H1 (cell line): Measurements from ENCODE around the gene CHST11. TPM values are rescaled to one million over a fixed set of nuclear protein-coding genes. Genes with fewer than 3 reads are reported as not detected.

ENCODE experiments used
- CTCF ChIA-PET: fragments of 300-600 bp; sonication (Branson Sonifier 250); formaldehyde crosslinking; loops from one replicate; lab custom pipeline; 2021; ENCODE audit not compliant: partially characterized antibody; lab: Charles Lee
- POLR2A ChIA-PET: fragments of 300-600 bp; sonication (Branson Sonifier 250); formaldehyde crosslinking; loops from one replicate; lab custom pipeline; 2021; ENCODE audit warnings: inconsistent platforms; ENCODE audit not compliant: partially characterized antibody; lab: Charles Lee
- DNase-seq, 2 experiments: peaks; one replicate each; pipeline versions ENCODE4 v3.0.0 to v3.0.0-alpha.2; 2010 to 2022; ENCODE audit warnings: low spot score in 2 of 2, low read depth in 1 of 2, mixed read lengths in 1 of 2
- FAIRE-seq: peaks from 2 replicates; lab custom pipeline; 2011; peaks lifted over from hg19 to GRCh38; lab: Jason Lieb, UNC
- H2AFZ ChIP-seq: 2 replicates; pipeline ENCODE4 v1.8.1; 2012; ENCODE audit warnings: low read length, inconsistent platforms
- H2AK5ac ChIP-seq: 2 replicates; pipeline ENCODE4 v1.6.1; 2013; ENCODE audit warnings: low read depth, low read length
- H2BK120ac ChIP-seq: replicated peaks from 2 replicates; pipeline ENCODE3; 2013; ENCODE audit warnings: low read depth, low read length, inconsistent platforms
- H2BK12ac ChIP-seq: 2 replicates; pipeline ENCODE4 v1.6.1; 2013; ENCODE audit warnings: low read depth, low read length
- H2BK15ac ChIP-seq: 2 replicates; pipeline ENCODE4 v1.6.1; 2013; ENCODE audit warnings: low read length
- H2BK20ac ChIP-seq: 2 replicates; pipeline ENCODE4 v1.6.1; 2013; ENCODE audit warnings: low read length
- H2BK5ac ChIP-seq: 2 replicates; pipeline ENCODE4 v1.6.1; 2013; ENCODE audit warnings: low read depth, low read length
- H3K14ac ChIP-seq: 2 replicates; pipeline ENCODE4 v1.6.1; 2013; ENCODE audit warnings: inconsistent platforms; ENCODE audit not compliant: insufficient read length
- H3K18ac ChIP-seq: 2 replicates; pipeline ENCODE4 v1.6.1; 2013; ENCODE audit warnings: low read length; ENCODE audit errors: extremely low read depth
- H3K23ac ChIP-seq: 2 replicates; pipeline ENCODE4 v1.6.1; 2013; ENCODE audit warnings: inconsistent platforms; ENCODE audit not compliant: insufficient read length
- H3K23me2 ChIP-seq: 2 replicates; pipeline ENCODE4 v1.6.1; 2013; ENCODE audit warnings: low read depth, low read length
- H3K27ac ChIP-seq: 2 replicates; pipeline ENCODE4 v1.6.1; 2011; ENCODE audit warnings: low read depth, low read length, inconsistent platforms
- H3K27me3 ChIP-seq, 4 experiments: replicated peaks in 1 of 4; 1 replicate in 1 of 4; 2 replicates in 3 of 4; pipeline versions ENCODE4 v1.6.1 to v1.8.1; 2011 to 2013; ENCODE audit warnings: low read length in 3 of 4, mild to moderate bottlenecking in 3 of 4, inconsistent platforms in 2 of 4, mixed read lengths in 2 of 4, moderate library complexity in 1 of 4; ENCODE audit not compliant: control insufficient read depth in 3 of 4, insufficient read depth in 3 of 4; ENCODE audit errors: extremely low read depth in 1 of 4
- H3K36me3 ChIP-seq, 4 experiments: 2 replicates each; pipeline versions ENCODE4 v1.6.1 to v1.8.1; 2011 to 2013; ENCODE audit warnings: mild to moderate bottlenecking in 4 of 4, low read length in 3 of 4, moderate library complexity in 2 of 4, control low read depth in 1 of 4, inconsistent platforms in 1 of 4; ENCODE audit not compliant: insufficient read depth in 4 of 4, control insufficient read depth in 2 of 4
- H3K4ac ChIP-seq: replicated peaks from 2 replicates; pipeline ENCODE3; 2013; ENCODE audit warnings: low read length, low read depth, mixed read lengths, inconsistent platforms; ENCODE audit not compliant: insufficient read length
- H3K4me1 ChIP-seq, 4 experiments: replicated peaks in 1 of 4; 1 replicate in 1 of 4; 2 replicates in 3 of 4; pipeline versions ENCODE4 v1.6.1 to v1.8.1; 2011 to 2013; ENCODE audit warnings: low read length in 3 of 4, inconsistent platforms in 2 of 4, mixed read lengths in 1 of 4; ENCODE audit not compliant: insufficient read depth in 4 of 4, control insufficient read depth in 3 of 4
- H3K4me2 ChIP-seq, 2 experiments: 2 replicates each; pipeline versions ENCODE4 v1.6.1 to v1.8.1; 2011 to 2013; ENCODE audit warnings: low read depth in 2 of 2, low read length in 2 of 2, control low read depth in 1 of 2, inconsistent platforms in 1 of 2, mild to moderate bottlenecking in 1 of 2; ENCODE audit not compliant: insufficient read depth in 1 of 2
- H3K4me3 ChIP-seq, 4 experiments: fragments of 200-600, 300-600 bp in 1 of 4; sonication (generic), shearing (Covaris generic), sonication (Bioruptor Twin) in 1 of 4; 2 replicates each; pipeline versions ENCODE4 v1.5.1 to v1.8.1; 2011 to 2016; ENCODE audit warnings: low read length in 4 of 4, low read depth in 3 of 4, control low read depth in 2 of 4, inconsistent platforms in 2 of 4, mild to moderate bottlenecking in 2 of 4, mixed read lengths in 1 of 4, moderate library complexity in 1 of 4; ENCODE audit not compliant: insufficient read depth in 2 of 4; ENCODE audit errors: extremely low read depth in 1 of 4
- H3K56ac ChIP-seq: replicated peaks from 2 replicates; pipeline ENCODE3; 2013; ENCODE audit warnings: low read depth, mild to moderate bottlenecking, mixed read lengths, low read length, inconsistent platforms; ENCODE audit not compliant: insufficient read length
- H3K79me1 ChIP-seq: 2 replicates; pipeline ENCODE4 v1.6.1; 2013; ENCODE audit warnings: low read depth, low read length, control low read depth
- H3K79me2 ChIP-seq, 2 experiments: 2 replicates each; pipeline versions ENCODE4 v1.6.1 to v1.8.1; 2012 to 2013; ENCODE audit warnings: low read length in 2 of 2, mild to moderate bottlenecking in 2 of 2, inconsistent platforms in 1 of 2; ENCODE audit not compliant: insufficient read depth in 2 of 2, control insufficient read depth in 1 of 2
- H3K9ac ChIP-seq, 4 experiments: replicated peaks in 1 of 4; 1 replicate in 1 of 4; 2 replicates in 3 of 4; pipeline versions ENCODE4 v1.6.1 to v1.8.1; 2011 to 2013; ENCODE audit warnings: low read depth in 3 of 4, low read length in 3 of 4, control low read depth in 2 of 4, mild to moderate bottlenecking in 2 of 4, moderate library complexity in 2 of 4, inconsistent platforms in 1 of 4; ENCODE audit errors: extremely low read depth in 1 of 4
- H3K9me3 ChIP-seq, 2 experiments: 2 replicates each; pipeline versions ENCODE4 v1.6.1 to v1.8.1; 2012 to 2013; ENCODE audit warnings: mild to moderate bottlenecking in 2 of 2, moderate library complexity in 2 of 2, control low read depth in 1 of 2, inconsistent platforms in 1 of 2, low read depth in 1 of 2, low read length in 1 of 2, mixed read lengths in 1 of 2; ENCODE audit not compliant: insufficient read depth in 2 of 2
- H4K20me1 ChIP-seq, 2 experiments: replicated peaks in 1 of 2; 2 replicates each; pipeline versions ENCODE3 to v1.8.1; 2011 to 2013; ENCODE audit warnings: inconsistent platforms in 2 of 2, low read length in 2 of 2, mild to moderate bottlenecking in 1 of 2; ENCODE audit not compliant: insufficient read depth in 2 of 2, control insufficient read depth in 1 of 2
- H4K5ac ChIP-seq: 2 replicates; pipeline ENCODE4 v1.6.1; 2013; ENCODE audit warnings: low read length, low read depth, mixed read lengths, inconsistent platforms; ENCODE audit not compliant: insufficient read length
- H4K8ac ChIP-seq: 2 replicates; pipeline ENCODE4 v1.8.0; 2013; ENCODE audit warnings: mild to moderate bottlenecking, moderate library complexity, low read length, inconsistent platforms; ENCODE audit not compliant: insufficient read depth; ENCODE audit errors: extremely low read depth
- H4K91ac ChIP-seq: replicated peaks from 2 replicates; pipeline ENCODE3; 2013; ENCODE audit warnings: low read length, mixed read lengths, inconsistent platforms; ENCODE audit not compliant: insufficient read length
- KDM4A ChIP-seq: IDR thresholded peaks from one replicate; pipeline ENCODE4 v1.7.1; 2012; ENCODE audit warnings: low read depth, mild to moderate bottlenecking, moderate library complexity, low read length, inconsistent platforms; ENCODE audit not compliant: severe bottlenecking
- RAD21 ChIP-seq, 2 experiments: IDR thresholded peaks in 1 of 2; conservative IDR thresholded peaks in 1 of 2; 2 replicates each; pipeline ENCODE4 v1.6.1; 2011; ENCODE audit warnings: low read depth in 2 of 2, low read length in 2 of 2, improper control_type of control experiment in 1 of 2, inconsistent platforms in 1 of 2, mild to moderate bottlenecking in 1 of 2, moderate library complexity in 1 of 2
- WGBS, 2 experiments: shearing (Covaris generic) in 1 of 2; methylation state at CpG; one replicate each; pipeline versions ENCODE4 v1.1.6 to v1.1.7; 2013 to 2015; ENCODE audit warnings: low lambda C conversion rate in 2 of 2, mixed read lengths in 2 of 2, inconsistent platforms in 1 of 2, low coverage in 1 of 2, missing lambda C conversion rate in 1 of 2; ENCODE audit not compliant: insufficient replicate concordance in 2 of 2, insufficient coverage in 1 of 2, insufficient read length in 1 of 2; ENCODE audit errors: extremely low coverage in 1 of 2, missing lambda C conversion rate in 1 of 2; 5-methylcytosine and 5-hydroxymethylcytosine counted together
- polyA plus RNA-seq, 7 experiments: library from polyadenylated mRNA; depleted of rRNA in 3 of 7; stranded (reverse) in 5 of 7; unstranded in 2 of 7; fragments of >200 nt in 5 of 7; fragments of 200-250 nt in 2 of 7; gene quantifications; 1 replicate in 5 of 7; 2 replicates in 1 of 7; 4 replicates in 1 of 7; pipeline versions ENCODE4 v1.2.1 to v1.2.3, GENCODE V29; 2011 to 2013; ENCODE audit warnings: missing spikeins in 2 of 7, mixed read lengths in 2 of 7
- total RNA-seq: library from RNA; stranded (reverse); fragmentation: NEBNext Ultra II Directional; extraction: Animal tissue kit (Norgen Biotek cat#: 25700); gene quantifications from 2 replicates; pipeline ENCODE4 v1.2.1, GENCODE V29; 2021

The CHST11 gene
- total and polyA plus RNA-seq, 2 of the 8 experiments (the other 6 are each of a cell fraction or from before 2014, with no cell fraction given): 14.4 to 20.8 TPM

- Histone ChIP-seq H3K27ac (no peak overlapping the region), H2BK5ac (no peak overlapping the region), H3K18ac (no peak overlapping the region), H2BK120ac (no peak overlapping the region), H2BK12ac (no peak overlapping the region), H3K79me1 (no peaks in the 10 kb centered on the region), H4K5ac (no peak overlapping the region), H3K27me3 (no peaks in the 10 kb centered on the region), H2AK5ac (no peak overlapping the region), H3K4me3 (no peak overlapping the region), H2BK15ac (0 out of 2 replicates have a peak overlapping the region, but pooled peaks have one; percentile 3), H3K4me2 (no peak overlapping the region), H4K20me1 (peaks cover 1 to 7% of the 10 kb centered on the region in 2 experiments), H3K56ac (no peak overlapping the region), H2BK20ac (no peak overlapping the region), H3K4ac (no peak overlapping the region), H3K23ac (no peak overlapping the region), H4K8ac (no peak overlapping the region), H3K14ac (no peak overlapping the region), H3K36me3 (no peaks in the 10 kb centered on the region), H3K23me2 (no peaks in the 10 kb centered on the region), H3K9me3 (no peaks in the 10 kb centered on the region), H4K91ac (no peak overlapping the region), H3K79me2 (no peaks in the 10 kb centered on the region), H3K4me1 (peaks cover 0 to 10% (median 3%) of the 10 kb centered on the region in 4 experiments; a peak in 4 of 7 replicates), H2AFZ (no peak overlapping the region), H3K9ac (no peak overlapping the region)
- CTCF ChIA-PET: interaction anchor here (0.8 to 1.5 kb wide), 5 partner anchors 20 to 194 kb away, joined by 3 to 5 read pairs (median 4); no protein-coding TSS in a partner anchor
- no peak for FAIRE-seq
- DNase-seq: no peak
- POLR2A ChIA-PET: no interaction called here
- TF ChIP-seq KDM4A (no peak), RAD21 (IDR thresholded peaks at IDR 0.05 in 1 of 2, conservative IDR thresholded peaks at IDR 0.05 in 1 of 2; ENCODE audit: low read depth in 2 of 2, low read length in 2 of 2) (no peak)
- WGBS, 2 experiments: 87% methylated on average over 4 of the region's 4 CpGs; no CpG with 5 or more reads in 1 of the 2 experiments
Measured at GRCh38 chr12:104634044-104634443, 177.3 kb downstream of the CHST11 start.
